ENCODE data around the gene IGBP1. TPM values are rescaled to one million over a fixed set of nuclear protein-coding genes. Genes with fewer than 3 reads are reported as not detected.
"Not testable (repeated sequence)": the region's sequence is repeated elsewhere in the genome, so short reads cannot be mapped to it uniquely, and the experiment has no call there.

The IGBP1 gene
- total RNA-seq, 1 experiment from 2014 or later, result 42.1 TPM

DNA sequence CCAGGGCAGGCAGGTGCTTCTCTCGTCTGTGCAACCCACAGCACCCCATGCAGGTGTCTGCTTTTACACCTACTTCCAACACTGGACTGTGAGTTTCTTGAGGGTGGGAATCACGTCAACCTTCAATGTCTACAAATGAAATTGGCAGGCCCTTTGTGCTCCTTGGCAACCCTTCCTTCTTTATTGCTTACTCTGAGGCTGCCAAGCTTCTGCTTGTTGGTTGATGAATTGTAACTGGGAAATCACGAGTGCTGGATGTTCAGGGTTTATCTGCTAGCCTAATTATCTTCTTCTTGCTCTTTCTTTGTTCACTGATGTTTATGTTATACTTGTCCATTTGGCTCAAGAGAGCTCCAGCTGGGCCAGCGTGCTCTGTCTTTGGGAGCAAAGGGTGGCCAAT is 41.5 kb downstream of the IGBP1 start:
- no peaks in the 10 kb centered on the region for H3K27me3 ChIP-seq (replicated peaks)
- no peaks in the 10 kb centered on the region for H3K36me3 ChIP-seq
- peaks cover 44% of the 10 kb centered on the region for H3K4me1 ChIP-seq (replicated peaks)
- DNase-seq (ENCODE audit: low read depth in 1 of 2, low spot score in 2 of 2), result no peak
- peak overlapping the region; percentile 43 for H3K27ac ChIP-seq
- no peaks in the 10 kb centered on the region for H3K9me3 ChIP-seq (replicated peaks)
- H3K4me3 ChIP-seq, result no peak overlapping the region

DNA sequence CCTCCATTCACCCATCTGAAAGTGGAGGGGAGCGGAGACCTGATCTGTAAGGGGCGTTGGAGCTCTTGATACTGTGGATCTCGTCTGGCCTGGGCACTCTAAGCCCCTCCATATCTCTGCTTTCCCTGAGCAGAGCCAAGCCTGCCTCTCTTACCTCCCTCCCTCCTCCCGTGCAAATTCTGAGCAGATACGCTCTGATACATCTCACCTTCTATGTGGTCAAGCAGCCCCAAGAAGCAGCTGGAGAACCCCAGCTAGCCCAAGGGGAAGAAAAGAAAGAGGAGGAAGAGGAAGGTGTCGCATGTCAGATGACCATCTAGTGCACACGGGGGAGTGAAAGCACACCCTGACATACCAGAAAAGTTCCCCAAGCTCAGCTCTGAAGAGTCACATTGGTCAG is 42.1 kb downstream of the IGBP1 start:
- 0 out of 2 replicates have a peak overlapping the region, but pooled peaks have one; percentile 43 for H3K27ac ChIP-seq
- no peaks in the 10 kb centered on the region for H3K9me3 ChIP-seq (replicated peaks)
- no peaks in the 10 kb centered on the region for H3K27me3 ChIP-seq (replicated peaks)
- no peak for DNase-seq (ENCODE audit: low read depth in 1 of 2, low spot score in 2 of 2)
- H3K36me3 ChIP-seq, result no peaks in the 10 kb centered on the region
- H3K4me3 ChIP-seq, result no peak overlapping the region
- peaks cover 44% of the 10 kb centered on the region for H3K4me1 ChIP-seq (replicated peaks)

DNA sequence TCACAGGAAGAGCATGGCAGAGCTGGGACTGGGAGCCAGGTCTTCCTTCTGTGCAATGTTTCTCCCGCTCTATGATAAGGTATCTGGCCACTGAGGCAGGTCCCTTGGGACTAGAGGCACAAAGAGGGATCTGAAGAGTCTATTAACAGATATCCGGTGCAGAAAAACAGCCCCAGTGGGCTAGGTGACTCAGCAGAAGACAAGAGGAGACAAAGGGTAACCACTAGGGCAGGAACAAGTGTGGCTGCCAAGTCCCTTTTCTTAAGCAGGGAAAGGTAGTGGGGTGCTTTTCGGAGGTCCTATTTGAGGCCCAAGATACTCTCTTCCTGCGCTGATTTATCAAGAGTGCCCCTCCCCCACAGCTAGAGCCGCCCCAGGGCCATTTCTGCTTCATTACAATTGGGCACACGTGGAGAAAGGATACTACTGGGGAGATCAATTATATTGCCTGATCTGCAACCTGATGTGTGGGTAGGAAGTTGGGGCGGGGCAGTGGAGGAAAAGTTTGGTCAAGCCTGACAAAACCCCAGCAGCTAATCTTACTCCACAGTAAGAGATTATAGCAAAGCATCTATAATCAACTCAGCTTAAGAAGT is 43.8 kb downstream of the IGBP1 start, which contains the start of gene DGAT2L6:
Gene DGAT2L6, plus strand, starts transcription at position 546 of the 596 bp plus-strand sequence. CDS start 100 bp downstream, outside the sequence.
- H3K27ac ChIP-seq, result no peak within 1 kb of the TSS
- peak in 1 of 2 experiments; percentile 47 for DNase-seq (ENCODE audit: low read depth in 1 of 2, low spot score in 2 of 2)
- no peak within 1 kb of the TSS for H3K4me3 ChIP-seq
- H3K36me3 ChIP-seq, result no peaks in the 10 kb centered on the region
- H3K4me1 ChIP-seq (replicated peaks), result peaks cover 35% of the 10 kb centered on the region
- H3K9me3 ChIP-seq (replicated peaks), result no peaks in the 10 kb centered on the region
- no peaks in the 10 kb centered on the region for H3K27me3 ChIP-seq (replicated peaks)

DNA sequence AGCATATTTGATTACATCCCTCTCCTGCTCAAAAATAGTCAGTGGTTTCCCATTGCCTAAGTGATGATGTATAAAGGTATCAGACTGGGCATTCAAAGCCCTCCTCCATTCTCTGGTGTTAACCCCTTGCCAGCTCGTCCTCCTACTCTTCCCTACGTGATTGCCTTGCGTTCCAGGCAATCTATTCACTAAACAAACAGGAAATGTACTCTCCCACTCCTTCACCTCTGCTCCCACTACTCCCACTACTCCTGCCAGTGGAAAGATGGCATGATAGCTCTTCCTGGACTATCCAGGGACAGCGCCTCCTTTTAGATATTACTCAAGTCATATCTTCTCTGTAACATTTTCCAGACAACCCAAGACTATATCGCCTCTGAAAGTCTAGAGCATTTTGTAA is 49.8 kb downstream of the IGBP1 start:
- Histone ChIP-seq H3K9me3 (replicated peaks) (no peaks in the 10 kb centered on the region), H3K36me3 (no peaks in the 10 kb centered on the region), H3K27me3 (replicated peaks) (no peaks in the 10 kb centered on the region), H3K4me3 (no peak overlapping the region), H3K4me1 (replicated peaks) (no peaks in the 10 kb centered on the region), H3K27ac (no peak overlapping the region)
- no peak for DNase-seq (ENCODE audit: low read depth in 1 of 2, low spot score in 2 of 2)

DNA sequence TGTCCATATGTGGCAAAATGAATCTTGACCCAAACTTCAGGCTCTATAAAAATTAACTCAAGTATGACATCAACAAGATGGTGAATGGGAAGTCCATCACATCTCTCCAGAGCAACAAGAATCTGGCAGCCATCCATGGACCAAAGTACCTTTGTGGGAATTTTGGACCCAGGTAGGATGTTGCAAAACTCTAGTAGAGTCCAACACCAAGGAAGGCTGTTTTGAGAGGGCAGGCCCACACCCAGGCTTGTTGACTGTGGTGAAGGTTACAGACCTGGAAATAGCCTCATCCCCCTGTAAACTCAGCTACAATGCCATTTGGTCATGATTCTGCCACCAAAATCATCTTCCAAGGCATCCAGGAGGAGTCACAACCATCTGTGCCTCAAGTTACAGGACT is 57.0 kb downstream of the IGBP1 start:
- DNase-seq (ENCODE audit: low read depth in 1 of 2, low spot score in 2 of 2), result no peak
- Histone ChIP-seq H3K4me1 (replicated peaks) (no peaks in the 10 kb centered on the region), H3K4me3 (no peak overlapping the region), H3K27ac (no peak overlapping the region), H3K27me3 (replicated peaks) (no peaks in the 10 kb centered on the region), H3K9me3 (replicated peaks) (no peaks in the 10 kb centered on the region), H3K36me3 (no peaks in the 10 kb centered on the region)

DNA sequence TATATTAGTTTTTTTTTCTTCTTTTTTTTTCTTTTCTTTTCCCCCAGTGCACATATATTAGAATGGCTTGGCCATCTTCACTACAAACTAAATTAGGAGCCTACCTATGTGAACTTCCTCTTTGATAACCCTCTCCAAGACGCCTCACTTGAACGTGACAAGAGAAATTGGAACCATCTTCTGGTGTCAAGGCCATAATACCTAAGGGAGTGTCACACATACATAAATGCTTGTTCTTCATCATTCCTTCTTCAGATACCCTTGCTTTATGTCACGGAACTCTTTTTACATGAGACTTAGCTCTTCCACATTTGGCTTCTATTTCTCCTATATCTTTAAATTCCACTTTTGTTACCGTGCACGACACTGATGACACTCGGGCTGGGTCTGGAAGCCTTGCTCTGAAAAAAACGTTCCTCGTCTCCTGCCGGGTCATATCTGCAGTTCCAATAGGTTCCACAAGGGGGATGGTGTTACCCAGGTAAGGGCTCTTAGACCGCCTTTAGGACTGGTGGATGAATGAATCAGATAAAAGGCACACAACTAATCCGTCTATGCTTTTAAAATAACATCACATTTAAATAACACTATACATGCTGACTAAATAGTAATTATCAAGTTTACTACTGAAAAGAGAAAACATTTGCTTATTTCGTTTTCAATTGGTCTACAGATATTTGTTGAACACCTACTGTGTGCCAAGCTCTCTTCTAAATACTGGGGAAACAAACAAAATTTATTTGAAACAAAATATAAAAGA is 63.9 kb downstream of the IGBP1 start:
- Histone ChIP-seq H3K27ac (no peak overlapping the region), H3K9me3 (replicated peaks) (no peaks in the 10 kb centered on the region), H3K36me3 (no peaks in the 10 kb centered on the region), H3K4me1 (replicated peaks) (no peaks in the 10 kb centered on the region), H3K27me3 (replicated peaks) (no peaks in the 10 kb centered on the region), H3K4me3 (no peak overlapping the region)
- peak; percentile 9 to 46 for DNase-seq (ENCODE audit: low read depth in 1 of 2, low spot score in 2 of 2)

DNA sequence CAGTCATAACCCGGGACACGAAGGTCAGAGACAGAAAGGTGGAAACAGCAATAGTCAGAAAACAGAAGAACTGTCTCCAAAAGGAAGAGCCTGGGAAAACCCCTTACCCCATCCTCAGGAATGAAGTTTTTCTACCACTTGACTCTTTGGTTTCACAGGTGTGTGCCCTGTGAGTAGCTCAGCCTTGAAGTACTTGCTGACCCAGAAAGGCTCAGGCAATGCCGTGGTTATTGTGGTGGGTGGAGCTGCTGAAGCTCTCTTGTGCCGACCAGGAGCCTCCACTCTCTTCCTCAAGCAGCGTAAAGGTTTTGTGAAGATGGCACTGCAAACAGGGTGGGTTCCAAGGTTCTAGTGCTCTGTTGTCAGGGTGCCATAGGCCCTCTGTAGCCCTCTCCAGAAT is 68.5 kb downstream of the IGBP1 start:
- H3K9me3 ChIP-seq (replicated peaks), result no peaks in the 10 kb centered on the region
- no peak for DNase-seq (ENCODE audit: low read depth in 1 of 2, low spot score in 2 of 2)
- H3K4me1 ChIP-seq (replicated peaks), result no peaks in the 10 kb centered on the region
- H3K27me3 ChIP-seq (replicated peaks), result no peaks in the 10 kb centered on the region
- no peak overlapping the region for H3K4me3 ChIP-seq
- H3K36me3 ChIP-seq, result no peaks in the 10 kb centered on the region
- no peak overlapping the region for H3K27ac ChIP-seq

DNA sequence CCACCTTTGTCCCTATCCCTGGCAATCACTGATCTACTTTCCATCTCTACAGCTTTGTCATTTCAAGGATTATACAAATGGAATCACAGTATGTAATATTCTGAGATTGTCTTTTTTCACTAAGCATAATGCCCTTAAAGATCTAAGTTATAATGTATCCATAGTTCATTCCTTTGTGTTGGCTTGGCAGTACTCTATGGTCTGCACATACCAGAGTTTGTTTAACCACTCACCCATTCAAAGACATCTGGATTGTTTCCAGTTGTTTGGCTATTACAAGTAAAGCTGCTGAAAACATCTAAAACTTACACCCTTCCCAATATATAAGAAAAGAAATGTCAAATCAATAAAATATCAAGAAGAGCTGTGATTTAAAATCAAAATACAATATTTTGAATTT is 75.2 kb downstream of the IGBP1 start:
- H3K4me1 ChIP-seq (replicated peaks), result no peaks in the 10 kb centered on the region
- no peaks in the 10 kb centered on the region for H3K36me3 ChIP-seq
- H3K27me3 ChIP-seq (replicated peaks), result no peaks in the 10 kb centered on the region
- no peak overlapping the region for H3K4me3 ChIP-seq
- no peak overlapping the region for H3K27ac ChIP-seq
- DNase-seq (ENCODE audit: low read depth in 1 of 2, low spot score in 2 of 2), result no peak
- H3K9me3 ChIP-seq (replicated peaks), result no peaks in the 10 kb centered on the region

DNA sequence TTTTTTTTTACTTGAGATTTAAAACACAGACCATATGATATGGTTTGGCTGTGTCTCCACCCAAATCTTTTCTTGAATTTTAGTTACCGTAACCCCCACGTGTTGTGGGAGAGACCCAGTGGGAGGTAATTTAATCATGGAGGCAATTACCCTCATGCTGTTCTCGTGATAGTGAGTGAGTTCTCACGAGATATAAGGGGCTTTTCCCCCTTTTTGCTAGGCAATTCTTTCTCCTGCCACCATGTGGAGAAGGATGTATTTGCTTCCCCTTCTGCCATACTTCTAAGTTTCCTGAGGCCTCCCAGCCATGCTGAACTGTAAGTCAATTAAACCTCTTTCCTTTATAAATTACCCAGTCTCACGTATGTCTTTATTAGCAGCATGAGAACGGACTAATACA is 76.3 kb downstream of the IGBP1 start:
- H3K9me3 ChIP-seq (replicated peaks); H3K4me3 ChIP-seq; H3K27me3 ChIP-seq (replicated peaks); H3K4me1 ChIP-seq (replicated peaks); DNase-seq (ENCODE audit: low read depth in 1 of 2, low spot score in 2 of 2); H3K36me3 ChIP-seq; H3K27ac ChIP-seq: not testable (repeated sequence)

Other genes with a start within 250 kb of the IGBP1 start
- gene AWAT2, start 83.5 kb upstream of the IGBP1 start, total RNA-seq (2014; rRNA removed; shearing (Covaris generic)), result not detected in 2 replicates
- gene OTUD6A, start 71.0 kb upstream of the IGBP1 start, total RNA-seq (2014; rRNA removed; shearing (Covaris generic)), result not detected in 2 replicates
- gene DGAT2L6, start 44.0 kb downstream of the IGBP1 start, total RNA-seq (2014; rRNA removed; shearing (Covaris generic)), result not detected in 2 replicates
- not detected in 2 replicates for gene AWAT1, start 101.2 kb downstream of the IGBP1 start, total RNA-seq (2014; rRNA removed; shearing (Covaris generic))
- not detected in 2 replicates for gene P2RY4, start 126.8 kb downstream of the IGBP1 start, total RNA-seq (2014; rRNA removed; shearing (Covaris generic))
- gene ARR3, start 134.9 kb downstream of the IGBP1 start, total RNA-seq (2014; rRNA removed; shearing (Covaris generic)), result not detected in 2 replicates
- gene RAB41, start 148.7 kb downstream of the IGBP1 start, total RNA-seq (2014; rRNA removed; shearing (Covaris generic)), result not detected in 2 replicates
- 70.9 and 85.6 TPM in 2 replicates for gene PDZD11, start 156.5 kb downstream of the IGBP1 start, total RNA-seq (2014; rRNA removed; shearing (Covaris generic))
- 56.3 and 66.2 TPM in 2 replicates for gene KIF4A, start 156.7 kb downstream of the IGBP1 start, total RNA-seq (2014; rRNA removed; shearing (Covaris generic))